Fibroblast of lung (primary cell): ENCODE results near the gene RMI1. TPM values are rescaled to one million over a fixed set of nuclear protein-coding genes. Genes with fewer than 3 reads are reported as not detected.

Experiments
- DNase-seq, 2 donors: peaks; one replicate each; pipeline versions ENCODE4 v3.0.0 to v3.0.0-alpha.2; 2010; ENCODE audit warnings: low read depth in 2 of 2
- H2AFZ ChIP-seq: 2 replicates; pipeline ENCODE4 v1.5.1; 2012; ENCODE audit warnings: low read length, control low read depth, inconsistent platforms
- H3K27ac ChIP-seq: 2 replicates; pipeline ENCODE4 v1.5.1; 2011; ENCODE audit warnings: low read length, control low read depth; ENCODE audit not compliant: insufficient read depth
- H3K27me3 ChIP-seq: 2 replicates; pipeline ENCODE4 v1.5.1; 2011; ENCODE audit warnings: mild to moderate bottlenecking, low read length; ENCODE audit not compliant: control insufficient read depth, insufficient read depth
- H3K36me3 ChIP-seq: 2 replicates; pipeline ENCODE4 v1.5.1; 2011; ENCODE audit warnings: low read length; ENCODE audit not compliant: control insufficient read depth, insufficient read depth
- H3K4me1 ChIP-seq: 2 replicates; pipeline ENCODE4 v1.5.1; 2011; ENCODE audit warnings: low read length; ENCODE audit not compliant: control insufficient read depth, insufficient read depth; ENCODE audit errors: extremely low read depth
- H3K4me2 ChIP-seq: 2 replicates; pipeline ENCODE4 v1.5.1; 2011; ENCODE audit warnings: low read length, control low read depth; ENCODE audit not compliant: insufficient read depth; ENCODE audit errors: extremely low read depth
- H3K4me3 ChIP-seq, 4 experiments: fragments of 200-600 bp in 1 of 4; sonication (generic) in 1 of 4; replicated peaks in 1 of 4; 2 replicates each; pipeline ENCODE4 v1.5.1; 2011 to 2016; ENCODE audit warnings: low read length in 4 of 4, low read depth in 3 of 4, mild to moderate bottlenecking in 3 of 4, control low read depth in 2 of 4, inconsistent platforms in 1 of 4, mixed read lengths in 1 of 4; ENCODE audit not compliant: insufficient read depth in 1 of 4; ENCODE audit errors: control extremely low read depth in 1 of 4
- H3K79me2 ChIP-seq: 2 replicates; pipeline ENCODE4 v1.5.1; 2012; ENCODE audit warnings: mild to moderate bottlenecking, low read length, inconsistent platforms; ENCODE audit not compliant: control insufficient read depth, insufficient read depth
- H3K9ac ChIP-seq: 2 replicates; pipeline ENCODE4 v1.5.1; 2011; ENCODE audit warnings: mild to moderate bottlenecking, low read length, control low read depth; ENCODE audit not compliant: insufficient read depth
- H3K9me3 ChIP-seq: 2 replicates; pipeline ENCODE4 v1.5.1; 2012; ENCODE audit warnings: low read depth, low read length; ENCODE audit not compliant: control insufficient read depth, insufficient read depth
- H4K20me1 ChIP-seq: 2 replicates; pipeline ENCODE4 v1.5.1; 2011; ENCODE audit warnings: low read length; ENCODE audit not compliant: control insufficient read depth, insufficient read depth; ENCODE audit errors: extremely low read depth
- CTCF ChIP-seq, 2 donors: IDR thresholded peaks in 1 of 2; conservative IDR thresholded peaks in 1 of 2; 1 replicate in 1 of 2; 2 replicates in 1 of 2; pipeline ENCODE4 v1.5.1; 2011 to 2012; ENCODE audit warnings: low read length in 2 of 2, control low read depth in 1 of 2, inconsistent platforms in 1 of 2, low read depth in 1 of 2, mild to moderate bottlenecking in 1 of 2
- EZH2 ChIP-seq: IDR thresholded peaks from 2 replicates; pipeline ENCODE4 v1.5.1; 2012; ENCODE audit warnings: low read length, control low read depth, mild to moderate bottlenecking; ENCODE audit errors: missing control alignments
- polyA plus RNA-seq, 2 donors: library from polyadenylated mRNA; depleted of rRNA in 1 of 2; stranded (reverse) in 1 of 2; unstranded in 1 of 2; fragments of >200 nt; gene quantifications; 2 replicates each; pipeline ENCODE4 v1.2.1, GENCODE V29; 2011 to 2012; ENCODE audit warnings: missing spikeins in 1 of 2
- total RNA-seq: library from RNA; depleted of rRNA; stranded (reverse); fragments of >200 nt; gene quantifications from 2 replicates; pipeline ENCODE4 v1.2.1, GENCODE V29; 2014

The RMI1 gene
- total and polyA plus RNA-seq, 2 donors (not counting 1 experiment from before 2014, with no cell fraction given) = 2.3 to 5.0 TPM

- Histone ChIP-seq H4K20me1 (no peaks in the 10 kb centered on the region), H3K4me2 (no peak overlapping the region), H3K4me1 (peaks cover 7% of the 10 kb centered on the region), H3K9ac (no peak overlapping the region), H2AFZ (no peak overlapping the region), H3K4me3 (no peak overlapping the region), H3K27ac (no peak overlapping the region), H3K36me3 (no peaks in the 10 kb centered on the region), H3K9me3 (no peaks in the 10 kb centered on the region), H3K27me3 (no peaks in the 10 kb centered on the region), H3K79me2 (no peaks in the 10 kb centered on the region)
- no peak for DNase-seq
- TF ChIP-seq CTCF (conservative IDR thresholded peaks at IDR 0.05 in 1 of 2, IDR thresholded peaks at IDR 0.05 in 1 of 2; ENCODE audit: low read depth in 1 of 2, low read length in 2 of 2) = no peak
- no peak for TF ChIP-seq EZH2
Measured at GRCh38 chr9:83960991-83961390, 19.6 kb upstream of the RMI1 start.

DNA sequence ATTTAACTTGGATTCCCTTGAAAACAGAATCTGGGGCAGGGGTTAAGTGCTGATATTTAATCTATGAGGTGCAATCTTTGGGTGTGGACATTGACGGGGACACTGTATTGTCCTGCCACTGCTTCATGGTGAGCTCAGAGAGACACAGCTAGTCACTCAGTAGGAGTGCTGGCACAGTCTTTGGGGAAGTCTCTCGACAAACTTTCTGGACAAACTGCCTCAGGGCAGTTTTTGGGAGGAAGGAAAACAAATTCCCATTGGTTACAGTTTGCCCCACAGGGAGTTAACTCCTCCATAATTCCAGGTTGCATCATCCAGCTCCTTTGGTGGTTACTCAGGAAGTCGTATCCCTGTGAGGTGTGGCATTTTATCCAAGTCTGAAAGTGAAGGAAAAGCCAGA is 18.4 kb upstream of the RMI1 start:
- no peak for DNase-seq
- TF ChIP-seq CTCF (conservative IDR thresholded peaks at IDR 0.05 in 1 of 2, IDR thresholded peaks at IDR 0.05 in 1 of 2; ENCODE audit: low read depth in 1 of 2, low read length in 2 of 2) (no peak), EZH2 (no peak)
- H3K4me2 ChIP-seq = no peak overlapping the region
- no peak overlapping the region for H3K27ac ChIP-seq
- no peaks in the 10 kb centered on the region for H3K9me3 ChIP-seq
- H3K4me3 ChIP-seq = no peak overlapping the region
- no peaks in the 10 kb centered on the region for H3K79me2 ChIP-seq
- H2AFZ ChIP-seq = no peak overlapping the region
- H3K9ac ChIP-seq = no peak overlapping the region
- H3K4me1 ChIP-seq = peaks cover 5% of the 10 kb centered on the region
- H3K27me3 ChIP-seq = no peaks in the 10 kb centered on the region
- H4K20me1 ChIP-seq = no peaks in the 10 kb centered on the region
- peaks cover 3% of the 10 kb centered on the region for H3K36me3 ChIP-seq

- peaks cover 3% of the 10 kb centered on the region for H3K36me3 ChIP-seq
- H3K4me2 ChIP-seq = no peak overlapping the region
- no peak overlapping the region for H2AFZ ChIP-seq
- no peak overlapping the region for H3K9ac ChIP-seq
- DNase-seq = peak in 1 of 2 donors; percentile 50
- no peaks in the 10 kb centered on the region for H3K9me3 ChIP-seq
- H3K4me1 ChIP-seq = no peaks in the 10 kb centered on the region
- no peaks in the 10 kb centered on the region for H3K79me2 ChIP-seq
- no peak for TF ChIP-seq EZH2
- TF ChIP-seq CTCF (conservative IDR thresholded peaks at IDR 0.05 in 1 of 2, IDR thresholded peaks at IDR 0.05 in 1 of 2; ENCODE audit: low read depth in 1 of 2, low read length in 2 of 2) = no peak
- H4K20me1 ChIP-seq = no peaks in the 10 kb centered on the region
- no peak overlapping the region for H3K27ac ChIP-seq
- no peaks in the 10 kb centered on the region for H3K27me3 ChIP-seq
- no peak overlapping the region for H3K4me3 ChIP-seq
Measured at GRCh38 chr9:83964973-83965349, 15.6 kb upstream of the RMI1 start.
